HG03103 (cell line): ENCODE results near the gene RCE1.

Source experiments
- ATAC-seq: cut with Tn5 transposase; IDR thresholded peaks from one replicate; pipeline ENCODE4 v1.9.1; 2021; ENCODE audit warnings: low read depth; ENCODE audit not compliant: unreplicated experiment

Gene RCE1

GRCh38 chr11:66884443-66884842, 41.2 kb downstream of the RCE1 start:
- no peak for ATAC-seq

- ATAC-seq, result no peak
Observed at GRCh38 chr11:66885469-66885868, 42.2 kb downstream of the RCE1 start.

GRCh38 chr11:66885950-66886440, 42.8 kb downstream of the RCE1 start:
- no peak for ATAC-seq

GRCh38 chr11:66886671-66887221, 43.5 kb downstream of the RCE1 start:
- no peak for ATAC-seq

GRCh38 chr11:66887526-66887925, 44.3 kb downstream of the RCE1 start:
- ATAC-seq, result no peak

GRCh38 chr11:66888282-66888681, 45.0 kb downstream of the RCE1 start:
- no peak for ATAC-seq

GRCh38 chr11:66889960-66890359, 46.7 kb downstream of the RCE1 start:
- no peak for ATAC-seq

- peak; percentile 79 for ATAC-seq
Observed at GRCh38 chr11:66891851-66892660, 48.8 kb downstream of the RCE1 start.

GRCh38 chr11:66892911-66893310, 49.7 kb downstream of the RCE1 start:
- no peak for ATAC-seq

GRCh38 chr11:66894141-66894540, 50.9 kb downstream of the RCE1 start:
- ATAC-seq, result no peak
